ENCODE data around the gene TRMT11. TPM values are rescaled to one million over a fixed set of nuclear protein-coding genes. Genes with fewer than 3 reads are reported as not detected.
A peak's percentile ranks its signal among the peaks of the same experiment; 100 is the strongest.

Gene TRMT11
- total and polyA plus RNA-seq, 9 of the 15 experiments (the other 6 are each of a cell fraction or from before 2014, with no cell fraction given) = 38.8 to 88.0 (median 59.8) TPM

DNA sequence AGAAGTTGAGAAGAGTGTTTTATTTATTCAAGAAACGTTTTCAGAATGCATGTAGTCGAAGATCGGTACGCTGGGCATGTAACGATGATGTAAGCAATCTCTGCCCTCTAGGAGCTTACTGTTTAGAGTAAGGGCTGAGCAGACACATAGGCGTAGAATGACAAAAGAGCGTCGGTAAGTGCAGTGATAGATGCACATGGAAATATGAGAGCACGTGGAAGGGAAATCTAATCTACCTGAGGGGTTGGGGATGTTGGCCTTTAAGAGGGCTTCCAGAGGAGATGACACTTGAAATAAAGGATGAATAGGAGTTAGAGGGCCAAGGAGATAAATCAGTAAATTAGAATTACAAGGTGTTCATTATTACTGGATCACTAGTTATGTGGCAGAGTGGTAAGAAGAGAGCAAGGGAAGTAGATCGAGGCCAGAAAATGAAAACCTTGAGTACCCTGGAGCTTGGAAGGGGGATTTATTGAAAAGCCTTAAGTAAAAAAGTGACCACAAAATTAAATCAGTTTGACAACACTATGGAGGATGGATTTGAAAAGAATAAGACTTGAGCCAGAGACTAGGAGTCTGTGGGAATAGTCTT is 782 bp downstream of the TRMT11 start (continued):
- TF ChIP-seq, protein P1, sequence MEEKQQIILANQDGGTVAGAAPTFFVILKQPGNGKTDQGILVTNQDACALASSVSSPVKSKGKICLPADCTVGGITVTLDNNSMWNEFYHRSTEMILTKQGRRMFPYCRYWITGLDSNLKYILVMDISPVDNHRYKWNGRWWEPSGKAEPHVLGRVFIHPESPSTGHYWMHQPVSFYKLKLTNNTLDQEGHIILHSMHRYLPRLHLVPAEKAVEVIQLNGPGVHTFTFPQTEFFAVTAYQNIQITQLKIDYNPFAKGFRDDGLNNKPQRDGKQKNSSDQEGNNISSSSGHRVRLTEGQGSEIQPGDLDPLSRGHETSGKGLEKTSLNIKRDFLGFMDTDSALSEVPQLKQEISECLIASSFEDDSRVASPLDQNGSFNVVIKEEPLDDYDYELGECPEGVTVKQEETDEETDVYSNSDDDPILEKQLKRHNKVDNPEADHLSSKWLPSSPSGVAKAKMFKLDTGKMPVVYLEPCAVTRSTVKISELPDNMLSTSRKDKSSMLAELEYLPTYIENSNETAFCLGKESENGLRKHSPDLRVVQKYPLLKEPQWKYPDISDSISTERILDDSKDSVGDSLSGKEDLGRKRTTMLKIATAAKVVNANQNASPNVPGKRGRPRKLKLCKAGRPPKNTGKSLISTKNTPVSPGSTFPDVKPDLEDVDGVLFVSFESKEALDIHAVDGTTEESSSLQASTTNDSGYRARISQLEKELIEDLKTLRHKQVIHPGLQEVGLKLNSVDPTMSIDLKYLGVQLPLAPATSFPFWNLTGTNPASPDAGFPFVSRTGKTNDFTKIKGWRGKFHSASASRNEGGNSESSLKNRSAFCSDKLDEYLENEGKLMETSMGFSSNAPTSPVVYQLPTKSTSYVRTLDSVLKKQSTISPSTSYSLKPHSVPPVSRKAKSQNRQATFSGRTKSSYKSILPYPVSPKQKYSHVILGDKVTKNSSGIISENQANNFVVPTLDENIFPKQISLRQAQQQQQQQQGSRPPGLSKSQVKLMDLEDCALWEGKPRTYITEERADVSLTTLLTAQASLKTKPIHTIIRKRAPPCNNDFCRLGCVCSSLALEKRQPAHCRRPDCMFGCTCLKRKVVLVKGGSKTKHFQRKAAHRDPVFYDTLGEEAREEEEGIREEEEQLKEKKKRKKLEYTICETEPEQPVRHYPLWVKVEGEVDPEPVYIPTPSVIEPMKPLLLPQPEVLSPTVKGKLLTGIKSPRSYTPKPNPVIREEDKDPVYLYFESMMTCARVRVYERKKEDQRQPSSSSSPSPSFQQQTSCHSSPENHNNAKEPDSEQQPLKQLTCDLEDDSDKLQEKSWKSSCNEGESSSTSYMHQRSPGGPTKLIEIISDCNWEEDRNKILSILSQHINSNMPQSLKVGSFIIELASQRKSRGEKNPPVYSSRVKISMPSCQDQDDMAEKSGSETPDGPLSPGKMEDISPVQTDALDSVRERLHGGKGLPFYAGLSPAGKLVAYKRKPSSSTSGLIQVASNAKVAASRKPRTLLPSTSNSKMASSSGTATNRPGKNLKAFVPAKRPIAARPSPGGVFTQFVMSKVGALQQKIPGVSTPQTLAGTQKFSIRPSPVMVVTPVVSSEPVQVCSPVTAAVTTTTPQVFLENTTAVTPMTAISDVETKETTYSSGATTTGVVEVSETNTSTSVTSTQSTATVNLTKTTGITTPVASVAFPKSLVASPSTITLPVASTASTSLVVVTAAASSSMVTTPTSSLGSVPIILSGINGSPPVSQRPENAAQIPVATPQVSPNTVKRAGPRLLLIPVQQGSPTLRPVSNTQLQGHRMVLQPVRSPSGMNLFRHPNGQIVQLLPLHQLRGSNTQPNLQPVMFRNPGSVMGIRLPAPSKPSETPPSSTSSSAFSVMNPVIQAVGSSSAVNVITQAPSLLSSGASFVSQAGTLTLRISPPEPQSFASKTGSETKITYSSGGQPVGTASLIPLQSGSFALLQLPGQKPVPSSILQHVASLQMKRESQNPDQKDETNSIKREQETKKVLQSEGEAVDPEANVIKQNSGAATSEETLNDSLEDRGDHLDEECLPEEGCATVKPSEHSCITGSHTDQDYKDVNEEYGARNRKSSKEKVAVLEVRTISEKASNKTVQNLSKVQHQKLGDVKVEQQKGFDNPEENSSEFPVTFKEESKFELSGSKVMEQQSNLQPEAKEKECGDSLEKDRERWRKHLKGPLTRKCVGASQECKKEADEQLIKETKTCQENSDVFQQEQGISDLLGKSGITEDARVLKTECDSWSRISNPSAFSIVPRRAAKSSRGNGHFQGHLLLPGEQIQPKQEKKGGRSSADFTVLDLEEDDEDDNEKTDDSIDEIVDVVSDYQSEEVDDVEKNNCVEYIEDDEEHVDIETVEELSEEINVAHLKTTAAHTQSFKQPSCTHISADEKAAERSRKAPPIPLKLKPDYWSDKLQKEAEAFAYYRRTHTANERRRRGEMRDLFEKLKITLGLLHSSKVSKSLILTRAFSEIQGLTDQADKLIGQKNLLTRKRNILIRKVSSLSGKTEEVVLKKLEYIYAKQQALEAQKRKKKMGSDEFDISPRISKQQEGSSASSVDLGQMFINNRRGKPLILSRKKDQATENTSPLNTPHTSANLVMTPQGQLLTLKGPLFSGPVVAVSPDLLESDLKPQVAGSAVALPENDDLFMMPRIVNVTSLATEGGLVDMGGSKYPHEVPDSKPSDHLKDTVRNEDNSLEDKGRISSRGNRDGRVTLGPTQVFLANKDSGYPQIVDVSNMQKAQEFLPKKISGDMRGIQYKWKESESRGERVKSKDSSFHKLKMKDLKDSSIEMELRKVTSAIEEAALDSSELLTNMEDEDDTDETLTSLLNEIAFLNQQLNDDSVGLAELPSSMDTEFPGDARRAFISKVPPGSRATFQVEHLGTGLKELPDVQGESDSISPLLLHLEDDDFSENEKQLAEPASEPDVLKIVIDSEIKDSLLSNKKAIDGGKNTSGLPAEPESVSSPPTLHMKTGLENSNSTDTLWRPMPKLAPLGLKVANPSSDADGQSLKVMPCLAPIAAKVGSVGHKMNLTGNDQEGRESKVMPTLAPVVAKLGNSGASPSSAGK (IDR thresholded peaks at IDR 0.05) = peak; percentile 63
- no peak; the same call in 1 of the 2 replicates for TF ChIP-seq CEBPG (CRISPR knock-in tag; IDR thresholded peaks at IDR 0.05)
- TF ChIP-seq CEBPG (tag; conservative IDR thresholded peaks at IDR 0.05 in 1 of 2, IDR thresholded peaks at IDR 0.05 in 1 of 2) = 0 out of 4 replicates have a peak, but pooled peaks of 1 of the 2 experiments have one; percentile 34
- TF ChIP-seq, protein P2, sequence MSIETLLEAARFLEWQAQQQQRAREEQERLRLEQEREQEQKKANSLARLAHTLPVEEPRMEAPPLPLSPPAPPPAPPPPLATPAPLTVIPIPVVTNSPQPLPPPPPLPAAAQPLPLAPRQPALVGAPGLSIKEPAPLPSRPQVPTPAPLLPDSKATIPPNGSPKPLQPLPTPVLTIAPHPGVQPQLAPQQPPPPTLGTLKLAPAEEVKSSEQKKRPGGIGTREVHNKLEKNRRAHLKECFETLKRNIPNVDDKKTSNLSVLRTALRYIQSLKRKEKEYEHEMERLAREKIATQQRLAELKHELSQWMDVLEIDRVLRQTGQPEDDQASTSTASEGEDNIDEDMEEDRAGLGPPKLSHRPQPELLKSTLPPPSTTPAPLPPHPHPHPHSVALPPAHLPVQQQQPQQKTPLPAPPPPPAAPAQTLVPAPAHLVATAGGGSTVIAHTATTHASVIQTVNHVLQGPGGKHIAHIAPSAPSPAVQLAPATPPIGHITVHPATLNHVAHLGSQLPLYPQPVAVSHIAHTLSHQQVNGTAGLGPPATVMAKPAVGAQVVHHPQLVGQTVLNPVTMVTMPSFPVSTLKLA (conservative IDR thresholded peaks at IDR 0.05) = peak; percentile 71 to 73; a peak in 3 of 4 replicates
- TF ChIP-seq ZNF24 (IDR thresholded peaks at IDR 0.05) = no peak
- no peak; the same call in 1 of the 2 replicates for TF ChIP-seq ARID1B (IDR thresholded peaks at IDR 0.05)
- TF ChIP-seq SIN3A (IDR thresholded peaks at IDR 0.05; ENCODE audit: borderline replicate concordance in 2 of 2, control insufficient read depth in 1 of 2, low read depth in 2 of 2, low read length in 2 of 2) = peak in 1 of 2 experiments; percentile 26; a peak in 1 of 4 replicates
- no peak for TF ChIP-seq MYBL2 (IDR thresholded peaks at IDR 0.05; ENCODE audit: low read depth)
- TF ChIP-seq MYBL2 (CRISPR knock-in tag; IDR thresholded peaks at IDR 0.05; ENCODE audit: borderline replicate concordance) = no peak
- 0 out of 2 replicates have a peak, but pooled peaks have one; percentile 12 for TF ChIP-seq FOXM1 (IDR thresholded peaks at IDR 0.05; ENCODE audit: low read depth)
- no peak for TF ChIP-seq FOXM1 (CRISPR knock-in tag; IDR thresholded peaks at IDR 0.05; ENCODE audit: low read depth)
- TF ChIP-seq BRCA1 (IDR thresholded peaks at IDR 0.05) = no peak
- TF ChIP-seq BRCA1 (CRISPR knock-in tag; IDR thresholded peaks at IDR 0.05) = no peak
- TF ChIP-seq CREM (IDR thresholded peaks at IDR 0.05; ENCODE audit: low read depth) = peak; percentile 49; the same call in 1 of the 2 replicates
- no peak for TF ChIP-seq RFX1 (IDR thresholded peaks at IDR 0.05)
- TF ChIP-seq CREB1 (IDR thresholded peaks at IDR 0.05) = peak; percentile 58; the same call in 1 of the 2 replicates
- no peak for TF ChIP-seq CREB1 (CRISPR knock-in tag; IDR thresholded peaks at IDR 0.05)

Data from K562 (cell line).